GM21360 (cell line): Measurements from ENCODE around the gene PIK3R1.
"Not testable (repeated sequence)": the region's sequence is repeated elsewhere in the genome, so short reads cannot be mapped to it uniquely, and the experiment has no call there.

Experiments used
- ATAC-seq: cut with Tn5 transposase; IDR thresholded peaks from one replicate; pipeline ENCODE4 v1.9.1; 2021; ENCODE audit warnings: mild to moderate bottlenecking, moderate library complexity; ENCODE audit not compliant: unreplicated experiment

Gene PIK3R1

GRCh38 chr5:68225911-68226545 is 10.5 kb downstream of the PIK3R1 start:
- no peak for ATAC-seq

- ATAC-seq = no peak
These were observed 11.1 kb downstream of the PIK3R1 start for GRCh38 chr5:68226546-68227073.

DNA sequence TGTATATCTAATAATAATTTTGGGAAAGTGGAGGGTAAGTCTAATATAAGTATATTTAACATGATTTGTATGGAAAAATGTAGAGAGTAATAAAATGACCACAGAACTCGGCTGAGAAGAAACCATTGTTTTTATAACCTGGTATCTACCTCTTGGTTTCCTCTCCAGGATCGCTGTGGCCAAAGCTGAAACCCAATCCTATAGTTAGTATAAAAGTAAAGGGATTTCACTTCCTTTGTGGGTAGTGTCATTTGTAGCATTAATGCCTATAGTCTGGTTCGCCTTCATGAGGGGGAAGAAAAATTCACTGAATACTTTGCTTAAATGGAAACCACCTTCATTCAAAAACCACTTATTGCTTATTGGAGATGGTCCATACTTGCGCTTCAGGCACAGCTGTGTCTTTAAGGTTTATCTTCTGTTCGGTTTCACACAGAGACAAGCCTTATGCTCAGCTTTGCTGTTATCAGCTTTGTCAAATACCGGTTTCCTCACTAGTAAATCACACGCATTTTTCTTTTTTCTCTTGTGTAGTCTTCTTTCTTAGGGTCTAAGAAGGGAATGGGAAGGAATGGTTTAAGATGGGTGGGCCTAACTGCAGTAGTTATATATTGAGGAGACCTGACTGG is 12.1 kb downstream of the PIK3R1 start:
- ATAC-seq = no peak

DNA sequence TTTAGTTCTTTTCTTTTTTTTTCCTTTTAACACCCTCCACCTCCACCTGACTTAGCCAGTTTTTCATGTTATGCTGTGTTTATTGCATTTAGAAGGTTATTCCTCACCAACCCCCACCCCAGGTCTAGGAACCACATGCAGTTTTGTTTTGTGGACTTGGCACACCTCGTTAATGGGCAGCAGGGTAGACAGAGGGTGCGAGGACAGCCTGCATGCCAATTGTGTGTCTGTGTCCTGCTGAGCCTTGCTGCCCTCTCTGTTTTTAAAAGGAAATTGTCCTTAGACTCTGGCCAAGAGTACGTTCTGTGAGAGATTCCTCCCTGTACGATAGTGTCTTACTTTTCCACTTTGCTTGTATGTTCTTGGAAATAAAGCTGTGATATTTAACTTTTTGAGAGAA is 13.9 kb downstream of the PIK3R1 start:
- no peak for ATAC-seq

DNA sequence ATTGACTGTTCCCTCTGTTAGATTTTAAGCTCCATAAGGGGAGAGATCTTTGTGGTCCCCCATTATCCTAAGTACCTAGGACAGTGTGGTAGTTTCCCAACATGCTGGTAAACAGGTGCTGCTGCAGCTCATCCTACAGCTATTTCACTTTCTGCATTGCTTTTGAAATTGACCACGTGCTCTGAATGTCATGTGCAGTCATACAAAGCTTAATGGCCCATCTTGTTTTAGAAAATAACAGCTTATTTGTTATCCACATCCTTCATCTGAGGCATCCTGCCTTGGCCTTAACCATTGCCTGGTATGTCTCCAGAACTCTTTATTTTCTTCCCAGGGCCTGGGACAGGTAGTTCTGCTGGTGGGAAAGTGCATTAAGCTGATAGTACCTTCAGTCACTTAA is 14.7 kb downstream of the PIK3R1 start:
- ATAC-seq = no peak

DNA sequence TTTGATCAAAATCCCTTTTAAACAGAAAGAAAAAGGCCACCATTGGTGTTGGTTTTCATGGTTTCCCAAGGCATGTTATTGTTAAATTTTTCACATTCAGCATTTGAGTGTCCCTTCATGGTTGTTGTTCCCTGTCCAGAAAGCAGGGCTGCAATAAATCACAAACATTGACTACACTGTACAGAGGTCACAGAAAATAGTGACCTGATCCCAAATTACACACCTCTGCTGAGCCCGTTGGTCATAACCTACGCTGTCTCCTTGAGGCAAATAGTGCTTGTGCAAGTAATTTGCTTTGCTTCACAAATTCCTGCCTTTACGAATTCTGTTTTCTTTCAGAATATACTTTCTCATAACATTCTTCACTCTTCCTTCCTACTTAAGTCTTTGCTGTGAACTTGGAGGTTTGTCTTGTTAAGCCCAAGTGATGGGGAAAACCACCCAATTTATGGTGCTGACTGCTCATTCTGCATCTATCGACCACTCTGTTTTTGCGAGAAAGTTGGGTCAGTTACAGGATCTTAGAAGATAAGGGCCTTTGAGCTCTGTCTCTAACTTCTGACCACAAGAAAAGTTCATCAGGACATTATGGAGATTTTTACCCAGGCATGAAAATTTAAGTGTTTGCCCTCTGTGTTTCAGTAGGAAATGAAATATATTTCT is 16.0 kb downstream of the PIK3R1 start:
- ATAC-seq = no peak

DNA sequence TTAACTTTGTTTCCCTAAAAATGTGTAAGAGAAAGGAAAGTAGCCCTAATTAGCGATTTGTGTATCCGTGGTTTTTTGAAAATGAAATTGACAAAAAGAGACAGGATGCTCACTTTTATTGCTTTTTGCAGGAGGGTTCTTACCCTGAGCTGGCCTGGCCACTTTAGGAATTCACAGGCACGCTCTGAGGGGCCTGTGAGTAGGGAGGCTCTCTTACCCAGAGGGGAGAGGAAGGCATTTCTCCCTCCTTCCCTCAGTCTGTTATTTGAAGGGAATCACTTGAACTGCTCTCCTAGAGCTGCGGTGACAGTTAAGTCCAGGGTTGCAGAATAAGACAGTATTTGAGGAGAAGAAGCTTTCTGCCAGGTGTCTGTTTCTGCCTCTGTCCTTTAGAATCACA is 16.7 kb downstream of the PIK3R1 start:
- no peak for ATAC-seq

GRCh38 chr5:68233075-68233474 is 17.5 kb downstream of the PIK3R1 start:
- no peak for ATAC-seq

DNA sequence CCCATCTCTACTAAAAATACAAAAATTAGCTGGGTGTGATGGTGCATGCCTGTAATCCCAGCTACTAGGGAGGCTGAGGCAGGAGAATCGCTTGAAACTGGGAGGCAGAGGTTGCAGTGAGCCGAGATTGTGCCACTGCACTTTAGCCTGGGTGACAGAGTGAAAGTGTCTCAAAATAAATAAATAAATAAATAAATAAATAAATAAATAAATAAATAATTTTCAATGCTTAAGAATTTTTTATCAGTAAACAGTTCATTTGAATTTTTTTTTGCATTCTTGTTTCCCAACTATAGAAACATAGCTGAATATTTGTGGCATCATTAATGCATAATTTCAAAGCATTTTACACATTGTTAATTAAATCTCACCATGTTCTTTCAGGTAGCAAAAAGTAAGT is 19.7 kb downstream of the PIK3R1 start:
- ATAC-seq = not testable (repeated sequence)

GRCh38 chr5:68237715-68238114 is 22.2 kb downstream of the PIK3R1 start:
- ATAC-seq = no peak

GRCh38 chr5:68239487-68239886 is 23.9 kb downstream of the PIK3R1 start:
- ATAC-seq = peak; percentile 87

GRCh38 chr5:68240202-68240601 is 24.6 kb downstream of the PIK3R1 start:
- peak; percentile 59 for ATAC-seq

- no peak for ATAC-seq
These were observed 25.2 kb downstream of the PIK3R1 start for GRCh38 chr5:68240771-68241170.

DNA sequence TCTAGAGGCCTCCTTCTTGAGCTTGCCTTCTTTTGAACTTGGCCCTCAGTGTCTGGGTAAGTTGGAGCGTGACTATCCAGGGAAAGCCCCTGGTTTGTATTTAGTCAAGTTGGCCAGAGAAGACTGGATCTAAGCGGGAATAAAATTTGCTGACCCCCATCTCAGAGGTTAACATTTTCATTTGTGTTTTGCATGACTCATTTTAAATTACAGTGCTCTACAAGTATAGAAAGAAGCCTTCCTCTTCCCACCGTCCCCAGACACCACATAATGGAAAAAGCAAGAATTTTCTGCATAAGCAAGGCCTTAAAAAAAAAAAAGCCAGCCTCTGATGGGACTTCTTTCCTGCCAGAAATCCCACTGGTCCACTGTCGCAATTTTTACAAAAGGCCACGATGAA is 27.2 kb downstream of the PIK3R1 start:
- no peak for ATAC-seq

DNA sequence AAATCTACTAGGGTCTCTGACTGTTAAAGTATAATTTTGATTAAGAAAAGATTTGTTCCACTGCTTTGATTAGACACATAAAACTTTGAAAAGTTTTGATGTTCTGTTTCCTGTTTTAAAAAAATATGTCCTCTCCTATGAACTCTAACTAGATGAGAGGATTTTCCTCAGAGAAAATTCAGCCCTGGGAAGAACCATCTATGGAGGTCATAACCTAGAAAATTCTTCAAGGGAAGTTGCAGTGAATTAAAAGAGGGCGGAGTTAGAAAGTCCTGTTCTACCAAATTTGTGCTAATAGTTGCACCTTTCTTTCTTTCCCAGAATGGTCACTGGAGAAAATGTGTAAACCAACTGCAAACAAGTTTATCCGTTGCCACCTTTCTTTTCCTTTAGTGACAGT is 27.7 kb downstream of the PIK3R1 start:
- ATAC-seq = no peak

DNA sequence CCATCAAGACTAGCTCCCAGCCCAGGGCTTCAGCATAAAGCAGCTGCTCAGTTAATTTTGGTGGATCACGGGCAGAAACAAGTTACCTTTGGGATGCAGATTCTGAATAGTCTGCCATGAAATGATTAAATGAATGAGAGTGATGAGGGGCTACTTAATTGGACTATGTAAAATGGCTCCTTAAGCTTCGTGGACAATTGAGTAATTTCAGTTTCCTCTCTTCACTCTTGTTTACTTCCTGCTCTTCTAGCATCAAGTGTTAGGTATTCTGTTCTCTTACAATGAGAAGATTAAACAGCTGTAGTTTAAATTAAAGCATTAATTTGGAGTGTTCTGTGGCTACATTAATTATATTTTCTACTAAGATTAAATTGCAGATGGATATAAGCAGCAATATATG is 28.1 kb downstream of the PIK3R1 start:
- ATAC-seq = no peak

DNA sequence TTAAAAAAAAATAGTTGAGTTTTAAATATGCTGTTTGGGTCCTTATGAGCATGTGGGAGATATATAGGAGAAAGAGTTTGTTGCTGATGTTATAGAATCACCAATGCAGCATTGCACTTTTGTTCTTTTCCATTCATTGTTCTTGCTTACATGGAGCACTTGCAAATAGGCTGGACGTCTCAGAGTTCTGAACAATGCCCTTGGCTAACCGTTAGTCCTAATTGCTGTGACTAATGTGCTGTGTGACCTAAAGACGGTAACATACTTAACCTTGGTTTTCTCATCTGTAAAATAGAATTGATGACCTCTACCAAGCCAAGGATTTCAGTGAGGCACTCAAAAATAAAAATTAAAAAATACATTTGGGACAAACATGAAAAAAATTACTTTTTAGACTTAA is 29.8 kb downstream of the PIK3R1 start:
- ATAC-seq = no peak

DNA sequence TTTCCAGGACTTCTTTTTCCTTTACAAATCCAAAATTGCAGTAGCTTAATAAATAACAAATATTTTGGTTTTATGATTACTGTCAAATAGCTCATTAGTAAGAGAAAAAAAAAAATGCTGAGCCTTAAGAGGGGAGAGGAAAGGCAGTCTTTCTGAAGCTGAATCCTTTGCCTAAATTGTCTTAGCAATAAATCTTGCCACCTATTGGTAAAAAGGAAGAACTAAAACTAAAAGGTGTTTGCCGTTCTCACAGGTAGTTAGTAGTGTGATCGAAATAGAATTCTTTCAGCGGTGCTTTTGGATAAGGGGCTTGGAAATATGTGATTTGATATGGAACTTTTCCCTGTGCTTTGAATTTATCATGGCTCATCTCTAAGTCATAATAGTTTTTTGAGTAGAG is 31.2 kb downstream of the PIK3R1 start:
- ATAC-seq = no peak

DNA sequence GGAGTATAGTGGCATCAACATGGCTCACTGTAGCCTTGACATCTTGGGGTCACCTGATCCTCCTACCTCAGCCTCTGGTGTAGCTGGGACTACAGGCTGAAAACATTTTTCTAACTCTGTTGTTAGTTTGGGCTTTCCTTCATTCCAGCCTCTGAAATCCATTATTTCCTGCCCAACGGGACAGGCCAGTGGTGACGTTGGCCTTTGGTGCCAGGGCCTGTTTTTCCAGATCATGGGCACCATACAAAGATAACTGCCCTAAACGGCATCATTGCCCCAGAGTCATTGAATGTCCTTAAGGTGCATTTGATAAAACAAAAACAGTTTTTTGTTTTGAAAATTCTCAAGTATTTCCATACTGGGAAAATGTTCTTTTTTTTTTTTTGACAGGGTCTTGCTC is 32.1 kb downstream of the PIK3R1 start:
- no peak for ATAC-seq

DNA sequence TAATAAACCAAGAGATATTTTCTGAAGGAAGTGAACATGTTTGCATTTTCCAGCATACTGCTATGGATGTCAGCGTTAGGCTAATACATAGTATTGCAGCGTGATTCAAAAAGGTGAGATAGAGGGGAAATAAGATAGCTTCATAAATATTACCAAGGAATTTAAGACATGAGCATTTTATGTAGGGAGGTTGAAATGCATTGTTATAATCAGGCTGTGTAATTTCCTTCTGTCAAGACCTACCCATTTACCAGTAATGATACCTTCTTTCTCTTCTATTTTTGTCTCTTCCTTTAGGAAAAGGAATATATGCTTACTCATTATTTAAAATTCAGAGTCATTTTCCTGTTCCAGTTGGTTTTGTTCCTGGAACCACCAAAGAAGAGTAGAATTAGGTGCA is 33.3 kb downstream of the PIK3R1 start:
- ATAC-seq = no peak

DNA sequence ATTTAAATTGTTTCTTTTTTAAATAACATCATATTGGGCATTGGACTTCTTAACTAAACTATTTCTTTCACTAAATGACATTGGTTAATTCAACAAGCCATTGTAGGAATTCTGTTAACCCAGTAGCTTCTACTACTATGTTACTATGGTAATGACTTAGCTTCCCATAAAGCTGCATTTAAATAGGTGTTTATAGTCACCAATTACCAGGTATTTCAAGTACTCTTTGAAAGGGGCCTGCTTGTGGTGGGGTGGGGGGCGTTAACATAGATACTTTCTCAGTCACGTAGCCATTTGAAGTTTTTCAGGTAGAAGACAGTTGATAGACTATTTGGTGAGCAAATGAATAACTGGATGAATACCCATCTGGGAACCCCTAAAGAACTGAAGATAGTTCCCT is 34.0 kb downstream of the PIK3R1 start:
- no peak for ATAC-seq

GRCh38 chr5:68250661-68251298 is 35.2 kb downstream of the PIK3R1 start:
- no peak for ATAC-seq
